ENCODE measurements around the gene BCL7C. TPM values are rescaled to one million over a fixed set of nuclear protein-coding genes. Genes with fewer than 3 reads are reported as not detected.
A peak's percentile ranks its signal among the peaks of the same experiment; 100 is the strongest.

BCL7C gene
- total and polyA plus RNA-seq, 2 of the 13 experiments (the other 11 are each of a cell fraction or from before 2014, with no cell fraction given): 17.7 to 33.8 TPM

DNA sequence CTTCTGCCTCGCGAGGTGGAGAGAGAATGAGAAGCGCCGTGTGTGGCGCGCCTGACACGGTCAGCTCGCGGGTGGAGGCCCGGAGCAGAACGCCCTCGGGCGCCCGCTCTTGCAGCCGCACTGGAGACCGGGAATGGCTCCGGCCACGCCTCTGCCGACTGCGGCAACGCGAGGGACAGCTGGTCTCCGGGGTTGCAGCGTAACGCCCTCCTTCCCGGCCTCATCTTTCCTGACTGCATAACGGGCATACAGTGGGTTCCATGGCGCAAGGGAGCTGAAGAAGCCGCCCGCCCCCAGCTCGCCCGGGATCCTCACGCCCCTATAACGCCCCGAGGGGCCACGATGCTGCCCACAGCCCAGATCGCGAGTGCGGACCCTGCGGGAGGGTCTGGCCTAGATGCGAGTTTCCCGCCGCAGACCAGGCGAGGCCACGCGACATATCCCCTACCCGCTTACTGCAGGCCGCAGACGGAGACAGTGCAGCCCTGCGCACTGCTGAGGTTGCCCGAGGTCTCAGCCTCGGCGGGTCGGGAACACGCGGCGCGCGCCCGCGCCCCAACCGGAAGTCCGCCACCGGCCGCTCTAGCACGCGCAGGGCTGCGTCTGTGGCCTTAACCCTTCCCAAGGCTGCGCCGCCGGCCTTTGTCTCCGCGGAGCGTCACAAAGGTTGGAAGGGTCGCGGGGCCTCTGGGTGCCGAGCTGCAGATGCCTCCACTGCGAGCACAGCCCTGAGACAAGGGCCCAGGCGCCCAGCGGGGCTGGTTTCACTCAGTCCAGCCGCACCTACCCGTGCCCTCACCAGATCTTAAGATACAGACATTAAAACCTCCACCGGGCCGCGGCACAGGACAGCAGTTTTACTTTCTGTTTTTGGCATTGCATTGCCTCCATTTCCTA is 18.8 kb downstream of the BCL7C start (continued):
- TF ChIP-seq JARID2 (CRISPR knock-in tag; IDR thresholded peaks at IDR 0.05; ENCODE audit: insufficient replicate concordance) (peak; percentile 90), HOXD1 (CRISPR knock-in tag; IDR thresholded peaks at IDR 0.05) (peak; percentile 96), ZNF180 (CRISPR knock-in tag; IDR thresholded peaks at IDR 0.05; ENCODE audit: borderline replicate concordance, low read depth) (no peak; the same call in 1 of the 2 replicates), MYNN (CRISPR knock-in tag; IDR thresholded peaks at IDR 0.05; ENCODE audit: low read depth) (peak; percentile 96), IRF2 (CRISPR knock-in tag; IDR thresholded peaks at IDR 0.05) (peak; percentile 99), ZNF280B (CRISPR knock-in tag; IDR thresholded peaks at IDR 0.05; ENCODE audit: borderline replicate concordance) (peak; percentile 99), DMAP1 (CRISPR knock-in tag; IDR thresholded peaks at IDR 0.05) (peak; percentile 98), TAF15 (IDR thresholded peaks at IDR 0.05; ENCODE audit: low read depth, low read length, poor library complexity, severe bottlenecking) (peak; percentile 84), ATAD3A (CRISPR knock-in tag; IDR thresholded peaks at IDR 0.05) (peak; percentile 65; the same call in 1 of the 2 replicates), PAWR (CRISPR knock-in tag; IDR thresholded peaks at IDR 0.05; ENCODE audit: borderline replicate concordance) (peak; percentile 76), ZNF274 (CRISPR knock-in tag; IDR thresholded peaks at IDR 0.05) (peak; percentile 93), ZNF660 (CRISPR knock-in tag; IDR thresholded peaks at IDR 0.05; ENCODE audit: borderline replicate concordance, low read depth) (0 out of 2 replicates have a peak, but pooled peaks have one; percentile 6), ZNF512B (CRISPR knock-in tag; IDR thresholded peaks at IDR 0.05; ENCODE audit: borderline replicate concordance) (peak; percentile 97; the same call in 1 of the 2 replicates), STAT5B (CRISPR knock-in tag; IDR thresholded peaks at IDR 0.05) (peak; percentile 93), ZNF556 (CRISPR knock-in tag; IDR thresholded peaks at IDR 0.05; ENCODE audit: borderline replicate concordance) (peak; percentile 97), SIN3A (IDR thresholded peaks at IDR 0.05; ENCODE audit: borderline replicate concordance, low read depth, low read length) (peak; percentile 96), ZNF550 (CRISPR knock-in tag; IDR thresholded peaks at IDR 0.05; ENCODE audit: borderline replicate concordance) (peak; percentile 94; the same call in 1 of the 2 replicates), ZNF251 (CRISPR knock-in tag; IDR thresholded peaks at IDR 0.05) (peak; percentile 77; the same call in 1 of the 2 replicates), KDM5A (IDR thresholded peaks at IDR 0.05; ENCODE audit: borderline replicate concordance, low read length) (peak; percentile 84), ZNF589 (CRISPR knock-in tag; conservative IDR thresholded peaks at IDR 0.05) (peak; percentile 98), ZNF10 (CRISPR knock-in tag; IDR thresholded peaks at IDR 0.05; ENCODE audit: borderline replicate concordance, low read depth) (no peak; the same call in 1 of the 2 replicates)
- TF ChIP-seq, protein P1, sequence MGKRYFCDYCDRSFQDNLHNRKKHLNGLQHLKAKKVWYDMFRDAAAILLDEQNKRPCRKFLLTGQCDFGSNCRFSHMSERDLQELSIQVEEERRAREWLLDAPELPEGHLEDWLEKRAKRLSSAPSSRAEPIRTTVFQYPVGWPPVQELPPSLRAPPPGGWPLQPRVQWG (CRISPR knock-in tag; IDR thresholded peaks at IDR 0.05; ENCODE audit: borderline replicate concordance, low read depth): no peak
- TF ChIP-seq, protein P2, sequence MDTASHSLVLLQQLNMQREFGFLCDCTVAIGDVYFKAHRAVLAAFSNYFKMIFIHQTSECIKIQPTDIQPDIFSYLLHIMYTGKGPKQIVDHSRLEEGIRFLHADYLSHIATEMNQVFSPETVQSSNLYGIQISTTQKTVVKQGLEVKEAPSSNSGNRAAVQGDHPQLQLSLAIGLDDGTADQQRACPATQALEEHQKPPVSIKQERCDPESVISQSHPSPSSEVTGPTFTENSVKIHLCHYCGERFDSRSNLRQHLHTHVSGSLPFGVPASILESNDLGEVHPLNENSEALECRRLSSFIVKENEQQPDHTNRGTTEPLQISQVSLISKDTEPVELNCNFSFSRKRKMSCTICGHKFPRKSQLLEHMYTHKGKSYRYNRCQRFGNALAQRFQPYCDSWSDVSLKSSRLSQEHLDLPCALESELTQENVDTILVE (CRISPR knock-in tag; IDR thresholded peaks at IDR 0.05): peak; percentile 97

Measured in HepG2 (cell line).